NCI-H2227 (cell line): Measurements from ENCODE around the gene OR4N5.
"Not testable (repeated sequence)": the region's sequence is repeated elsewhere in the genome, so short reads cannot be mapped to it uniquely, and the experiment has no call there.

ENCODE experiments used
- DNase-seq: peaks from one replicate; lab custom pipeline; 2025; ENCODE audit not compliant: unreplicated experiment; lab: John Stamatoyannopoulos, UW

OR4N5 gene, protein sequence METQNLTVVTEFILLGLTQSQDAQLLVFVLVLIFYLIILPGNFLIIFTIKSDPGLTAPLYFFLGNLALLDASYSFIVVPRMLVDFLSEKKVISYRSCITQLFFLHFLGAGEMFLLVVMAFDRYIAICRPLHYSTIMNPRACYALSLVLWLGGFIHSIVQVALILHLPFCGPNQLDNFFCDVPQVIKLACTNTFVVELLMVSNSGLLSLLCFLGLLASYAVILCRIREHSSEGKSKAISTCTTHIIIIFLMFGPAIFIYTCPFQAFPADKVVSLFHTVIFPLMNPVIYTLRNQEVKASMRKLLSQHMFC

DNA sequence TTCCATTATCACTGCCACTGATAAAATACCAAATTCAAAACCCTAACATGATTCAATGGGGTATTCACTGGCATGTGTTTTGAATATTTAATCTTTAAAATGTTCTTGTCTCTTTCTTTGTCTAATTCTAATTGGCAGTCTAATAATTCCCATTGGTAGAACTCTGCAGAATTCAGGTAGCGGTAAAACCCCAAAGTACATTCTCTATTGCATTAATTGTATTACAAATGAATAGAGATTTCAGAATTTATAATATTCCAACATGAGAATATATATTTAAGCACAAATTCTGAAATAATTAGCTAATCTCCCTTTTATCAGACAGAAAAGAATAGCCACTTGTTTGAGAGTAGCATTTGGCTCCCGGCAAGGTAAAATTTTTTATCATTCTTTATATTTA is at the start of gene OR4N5:
TSS of gene OR4N5 (plus strand) at position 301 of the 400 bp plus-strand sequence. CDS start 4,916 bp downstream, outside the sequence.
- no peak for DNase-seq

DNA sequence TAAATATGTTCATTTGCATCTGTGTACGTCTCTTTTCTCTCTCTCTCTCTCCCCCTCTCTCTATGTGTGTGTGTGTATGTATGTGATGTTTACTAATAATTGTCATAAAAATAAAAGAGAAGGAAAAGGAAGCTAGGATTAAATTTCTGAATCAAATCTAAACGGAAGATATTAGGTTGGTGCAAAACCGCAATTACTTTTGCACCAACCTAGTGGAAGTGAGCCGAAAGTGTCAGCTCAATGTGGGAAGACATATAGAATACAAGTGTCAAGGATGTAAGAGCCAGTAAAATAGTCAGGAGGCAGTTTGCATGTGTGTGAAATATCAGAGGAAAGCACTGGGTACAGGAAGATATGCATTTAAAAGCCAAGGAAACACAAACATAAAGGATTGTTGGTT is 46.6 kb upstream of the OR4N5 start:
- DNase-seq, result no peak

DNA sequence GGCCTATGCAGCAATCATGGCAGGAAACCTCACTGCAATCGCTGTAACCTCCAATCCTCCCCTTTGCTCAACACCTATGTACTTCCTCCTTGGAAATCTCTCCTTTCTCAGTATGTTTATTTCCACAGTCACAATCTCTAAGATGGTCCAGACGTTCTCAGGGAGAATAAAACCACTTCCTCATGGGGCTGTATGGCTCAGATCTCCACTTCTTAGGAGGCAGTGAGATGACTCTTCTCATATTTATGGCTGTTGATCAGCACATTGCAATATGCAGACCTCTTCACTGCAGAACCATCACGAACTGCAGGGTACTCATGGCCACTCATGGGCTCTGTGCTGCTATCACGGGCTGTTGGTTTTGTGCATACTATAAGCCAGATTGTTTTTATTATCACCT is 45.2 kb upstream of the OR4N5 start:
- DNase-seq, result no peak

DNA sequence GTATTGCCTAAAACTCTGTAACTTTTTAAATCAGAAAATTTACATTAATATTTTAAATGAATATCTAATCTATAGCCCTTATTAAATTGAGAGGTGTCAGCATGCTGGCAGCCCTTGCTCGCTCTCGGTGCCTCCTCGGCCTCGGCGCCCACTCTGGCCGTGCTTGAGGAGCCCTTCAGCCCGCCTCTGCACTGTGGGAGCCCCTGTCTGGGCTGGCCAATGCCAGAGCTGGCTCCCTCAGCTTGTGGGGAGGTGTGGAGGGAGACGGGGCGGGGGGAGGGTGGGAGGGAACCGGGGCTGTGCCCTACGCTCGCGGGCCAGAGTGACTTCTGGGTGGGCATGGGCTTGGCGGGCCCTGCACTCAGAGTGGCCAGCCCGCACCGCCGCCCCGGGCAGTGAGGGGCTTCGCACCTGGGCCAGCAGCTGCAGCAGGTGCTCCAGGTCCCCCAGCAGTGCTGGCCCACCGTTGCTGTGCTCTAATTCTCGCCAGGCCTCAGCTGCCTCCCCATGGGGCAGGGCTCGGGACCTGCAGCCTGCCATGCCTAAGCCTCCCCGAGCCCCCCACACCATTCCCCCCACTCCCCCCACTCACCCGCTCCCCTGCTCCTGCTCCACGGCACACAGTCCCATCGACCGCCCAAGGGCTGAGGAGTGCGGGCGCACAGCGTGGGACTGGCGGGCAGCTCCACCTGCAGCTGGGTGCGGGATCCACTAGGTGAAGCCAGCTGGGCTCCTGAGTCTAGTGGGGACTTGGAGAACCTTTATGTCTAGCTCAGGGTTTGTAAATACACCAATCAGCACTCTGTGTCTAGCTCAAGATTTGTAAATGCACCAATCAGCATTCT is 39.5 kb upstream of the OR4N5 start:
- DNase-seq, result not testable (repeated sequence)

DNA sequence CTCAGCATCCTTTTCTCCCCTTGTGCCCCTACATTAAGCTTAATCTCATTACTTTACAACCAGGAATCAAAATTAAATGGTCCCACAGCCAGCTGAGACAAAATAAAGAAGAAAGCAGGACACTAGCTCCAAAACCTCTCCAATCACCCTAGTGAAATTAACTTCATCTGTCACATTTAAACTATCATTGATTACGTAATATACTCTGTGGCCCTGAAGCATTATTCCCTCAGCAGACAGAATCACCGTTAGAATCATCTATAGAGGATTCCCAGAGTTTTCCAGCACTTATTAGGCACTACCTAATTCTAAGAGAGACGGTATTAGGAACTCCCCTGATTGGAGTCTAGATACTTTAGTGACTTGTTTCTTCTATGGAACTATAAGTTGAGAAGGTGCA is 28.2 kb upstream of the OR4N5 start, which contains the start of gene OR4K17:
TSS of gene OR4K17 (plus strand) at position 302 of the 400 bp plus-strand sequence. CDS start 6,761 bp downstream, outside the sequence.
- DNase-seq, result no peak

DNA sequence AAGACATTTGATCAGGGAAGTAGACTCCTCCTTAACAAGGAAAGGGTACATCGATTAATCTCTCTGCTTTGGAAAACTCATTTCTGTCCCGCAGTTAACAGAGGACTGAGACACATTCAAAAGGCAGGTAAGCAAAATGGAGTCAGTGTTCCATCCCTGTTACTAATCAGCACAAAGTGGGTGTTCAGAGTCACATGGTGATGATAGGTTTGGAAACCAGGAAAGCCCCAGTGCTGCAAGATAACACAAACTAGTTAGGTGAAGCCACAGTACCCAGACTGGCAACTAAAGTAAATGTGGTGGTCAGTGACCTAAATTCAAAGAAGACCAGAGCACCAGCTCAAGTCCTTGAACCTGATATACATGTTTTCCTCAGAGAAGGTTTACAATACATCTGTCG is 26.3 kb upstream of the OR4N5 start:
- DNase-seq, result no peak

DNA sequence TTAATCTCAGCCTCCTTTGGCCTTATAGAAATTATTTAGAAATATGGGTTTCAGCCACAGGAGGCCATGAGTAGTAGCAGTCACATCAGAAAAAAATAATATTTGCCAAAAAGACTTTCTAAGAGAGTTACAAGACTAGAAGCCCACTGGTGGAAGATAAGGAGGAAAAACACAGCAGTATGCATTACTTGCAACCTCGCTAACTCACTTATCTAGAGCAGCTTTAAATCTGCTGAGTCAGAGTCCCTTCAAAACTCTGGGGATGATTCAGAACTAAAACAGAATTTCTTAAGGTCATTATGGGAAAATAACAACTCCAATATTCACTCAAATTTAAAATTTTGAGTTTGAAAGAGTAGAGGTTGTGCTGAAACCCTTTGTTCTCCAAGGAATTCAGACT is 21.9 kb upstream of the OR4N5 start:
- no peak for DNase-seq

DNA sequence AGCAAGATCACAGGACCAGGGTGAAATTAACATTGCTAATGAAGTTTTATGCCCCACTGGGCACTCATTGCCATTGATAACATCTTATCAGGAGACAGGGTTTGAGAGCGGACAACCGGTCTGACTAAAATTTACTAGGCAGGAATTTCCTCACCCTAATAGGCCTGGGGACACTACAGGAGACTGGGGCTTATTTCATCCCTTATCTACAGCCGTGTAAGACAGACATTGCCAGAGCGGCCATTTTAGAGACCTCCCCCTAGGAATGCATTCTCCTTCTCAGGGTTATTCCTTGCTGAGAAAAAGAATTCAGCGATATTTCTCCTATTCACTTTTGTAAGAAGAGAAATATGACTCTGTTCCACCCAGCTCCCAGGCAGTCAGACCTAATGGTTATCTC is 19.8 kb upstream of the OR4N5 start:
- DNase-seq, result no peak

DNA sequence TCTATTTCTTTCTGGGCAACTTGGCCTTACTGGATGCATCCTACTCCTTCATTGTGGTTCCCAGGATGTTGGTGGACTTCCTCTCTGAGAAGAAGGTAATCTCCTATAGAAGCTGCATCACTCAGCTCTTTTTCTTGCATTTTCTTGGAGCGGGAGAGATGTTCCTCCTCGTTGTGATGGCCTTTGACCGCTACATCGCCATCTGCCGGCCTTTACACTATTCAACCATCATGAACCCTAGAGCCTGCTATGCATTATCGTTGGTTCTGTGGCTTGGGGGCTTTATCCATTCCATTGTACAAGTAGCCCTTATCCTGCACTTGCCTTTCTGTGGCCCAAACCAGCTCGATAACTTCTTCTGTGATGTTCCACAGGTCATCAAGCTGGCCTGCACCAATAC is 5.3 kb downstream of the OR4N5 start:
- no peak for DNase-seq

DNA sequence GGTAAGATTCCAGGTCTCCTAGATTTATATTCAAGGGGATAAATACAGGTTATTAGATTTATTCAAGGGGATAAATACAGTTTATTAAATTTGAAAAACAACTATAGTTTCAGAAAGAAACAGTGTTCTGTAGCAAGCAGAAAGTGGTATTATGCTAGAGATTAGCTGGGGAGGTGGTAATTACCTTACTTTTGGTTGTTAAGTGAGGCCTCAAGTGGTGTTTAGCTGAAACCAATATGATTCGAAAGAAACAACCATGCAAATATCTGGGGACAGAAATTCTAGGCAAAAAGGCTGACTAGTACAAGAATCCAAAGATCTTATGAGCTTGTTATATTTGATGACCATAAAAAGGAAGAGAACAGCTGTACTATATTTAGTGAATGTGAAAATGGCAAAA is 6.2 kb downstream of the OR4N5 start:
- no peak for DNase-seq

DNA sequence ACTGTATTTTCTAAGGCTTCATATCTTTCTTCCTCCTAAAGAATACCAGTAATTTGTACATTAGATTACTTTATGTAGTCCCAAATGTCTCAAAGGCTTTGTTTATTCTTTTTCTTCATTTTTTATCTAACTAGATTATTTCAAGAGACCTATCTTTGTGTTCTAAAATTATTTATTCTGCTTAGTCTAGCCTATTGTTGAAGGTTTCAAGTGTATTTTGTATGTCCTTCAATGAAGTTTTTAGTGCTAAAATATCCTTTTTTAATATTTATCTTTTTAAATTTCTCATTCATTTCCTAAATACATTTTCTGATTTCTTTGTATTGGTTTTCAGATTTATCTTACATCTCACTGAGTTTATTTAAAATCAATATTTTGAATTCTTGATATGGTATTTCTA is 25.8 kb downstream of the OR4N5 start:
- no peak for DNase-seq

DNA sequence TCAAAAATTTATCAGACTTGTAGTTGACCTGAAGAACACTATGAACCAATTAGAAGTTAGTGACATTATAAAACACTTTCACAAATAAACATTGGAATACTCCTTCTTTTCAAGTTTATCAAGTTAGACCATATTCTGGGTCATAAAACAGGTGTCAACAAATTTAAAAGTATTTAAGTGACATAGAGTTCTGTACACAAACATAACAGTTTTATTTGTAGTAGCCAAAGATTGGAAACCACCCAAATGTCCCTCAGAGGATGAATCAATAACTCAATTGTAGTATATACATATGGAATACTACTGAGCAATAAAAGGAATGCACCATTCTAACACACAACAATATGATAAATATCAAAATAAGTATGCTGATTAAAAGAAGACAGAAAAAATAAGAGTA is 28.5 kb downstream of the OR4N5 start:
- DNase-seq, result no peak

DNA sequence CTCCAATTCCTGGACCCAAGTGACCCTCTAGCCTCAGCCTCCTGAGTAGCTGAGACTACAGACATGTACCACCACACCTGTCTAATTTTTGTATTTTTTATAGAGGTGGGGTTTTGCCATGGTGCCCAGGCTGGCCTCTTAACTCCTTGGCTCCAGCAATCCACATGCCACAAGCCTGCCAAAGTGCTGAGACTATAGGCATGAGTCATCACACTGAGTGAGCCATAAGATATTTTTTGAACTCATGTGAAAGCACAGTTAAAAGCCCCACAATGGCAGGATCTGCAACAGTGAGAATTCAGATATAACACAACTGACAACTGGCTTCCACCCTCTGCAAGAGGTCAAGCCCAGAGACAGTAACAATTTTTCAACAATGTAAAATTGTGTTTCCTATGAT is 31.2 kb downstream of the OR4N5 start:
- DNase-seq, result not testable (repeated sequence)

DNA sequence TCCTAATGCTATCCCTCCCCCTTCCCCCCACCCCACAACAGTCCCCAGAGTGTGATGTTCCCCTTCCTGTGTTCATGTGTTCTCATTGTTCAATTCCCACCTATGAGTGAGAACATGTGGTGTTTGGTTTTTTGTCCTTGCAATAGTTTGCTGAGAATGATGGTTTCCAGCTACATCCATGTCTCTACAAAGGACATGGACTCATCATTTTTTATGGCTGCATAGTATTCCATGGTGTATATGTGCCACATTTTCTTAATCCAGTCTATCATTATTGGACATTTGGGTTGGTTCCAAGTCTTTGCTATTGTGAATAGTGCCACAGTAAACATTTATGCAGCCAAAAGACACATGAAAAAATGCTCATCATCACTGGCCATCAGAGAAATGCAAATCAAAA is 35.6 kb downstream of the OR4N5 start:
- not testable (repeated sequence) for DNase-seq

DNA sequence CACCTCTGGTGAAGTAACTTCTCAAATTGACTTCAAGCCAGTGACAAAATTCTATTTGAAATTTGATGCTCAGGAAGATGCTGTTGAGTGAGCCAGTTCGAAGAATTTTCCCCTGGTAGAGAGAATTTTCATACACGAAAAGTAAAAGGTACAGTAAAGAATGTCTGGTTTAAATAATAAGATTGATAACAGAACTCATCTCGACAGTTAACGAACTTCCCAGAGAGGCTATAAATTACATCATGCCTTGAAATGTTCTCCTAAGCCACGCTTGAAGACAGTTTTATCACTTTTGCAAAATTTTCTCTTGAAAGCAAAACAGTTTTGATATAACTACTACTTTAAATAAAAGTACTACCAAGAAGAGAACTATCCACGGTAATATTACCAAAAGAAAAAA is 37.7 kb downstream of the OR4N5 start:
- no peak for DNase-seq

DNA sequence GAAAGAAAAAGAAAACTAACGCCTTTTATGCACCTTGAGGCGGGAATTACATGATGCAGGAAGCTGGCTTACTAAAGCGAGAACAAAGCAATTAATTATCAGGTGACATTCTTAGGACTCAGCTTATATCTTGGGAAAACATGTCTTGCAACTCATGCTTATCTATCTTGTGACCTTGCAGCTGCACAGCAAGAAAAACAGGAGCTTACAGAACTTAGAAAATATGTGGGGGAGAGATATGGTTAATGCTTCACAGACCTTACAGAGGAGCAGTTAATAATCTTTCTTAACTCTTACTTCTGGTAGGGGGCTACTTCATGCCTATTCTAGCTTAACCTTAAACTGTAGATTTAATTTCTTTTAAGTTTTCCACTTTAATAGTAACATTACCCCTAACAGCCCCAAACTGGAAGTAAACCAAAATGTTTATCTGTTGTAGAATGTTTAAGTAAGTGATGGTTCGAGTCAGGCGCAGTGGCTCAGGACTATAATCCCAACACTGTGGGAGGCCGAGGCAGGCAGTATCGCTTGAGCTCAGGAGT is 38.9 kb downstream of the OR4N5 start:
- no peak for DNase-seq

DNA sequence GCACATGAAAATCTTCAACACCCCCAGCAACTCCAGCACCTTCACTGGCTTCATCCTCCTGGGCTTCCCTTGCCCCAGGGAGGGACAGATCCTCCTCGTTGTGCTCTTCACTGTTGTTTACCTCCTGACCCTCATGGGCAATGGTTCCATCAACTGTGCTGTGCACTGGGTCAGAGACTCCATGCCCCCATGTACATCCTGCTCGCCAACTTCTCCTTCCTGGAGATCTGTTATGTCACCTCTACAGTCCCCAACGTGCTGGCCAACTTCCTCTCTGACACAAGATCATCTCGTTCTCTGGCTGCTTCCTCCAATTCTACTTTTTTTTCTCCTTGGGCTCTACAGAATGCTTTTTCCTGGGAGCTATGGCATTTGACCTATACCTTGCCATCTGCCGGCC is 40.6 kb downstream of the OR4N5 start:
- DNase-seq, result no peak

DNA sequence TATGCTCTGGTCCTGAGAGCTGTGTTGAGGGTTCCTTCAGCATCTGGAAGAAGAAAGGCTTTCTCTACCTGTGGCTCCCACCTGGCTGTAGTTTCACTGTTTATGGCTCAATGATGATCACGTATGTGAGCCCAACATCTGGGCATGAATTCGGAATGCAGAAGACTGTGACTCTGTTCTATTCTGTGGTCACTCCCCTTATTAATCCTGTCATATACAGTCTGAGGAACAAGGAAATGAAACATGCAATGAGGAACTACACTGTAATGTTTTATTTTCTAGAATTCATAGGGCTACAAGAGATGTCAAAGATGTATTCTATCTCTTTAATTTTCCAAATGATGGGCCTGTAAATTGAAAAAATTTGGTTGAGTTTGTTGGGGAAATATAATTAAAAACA is 41.3 kb downstream of the OR4N5 start:
- DNase-seq, result no peak

DNA sequence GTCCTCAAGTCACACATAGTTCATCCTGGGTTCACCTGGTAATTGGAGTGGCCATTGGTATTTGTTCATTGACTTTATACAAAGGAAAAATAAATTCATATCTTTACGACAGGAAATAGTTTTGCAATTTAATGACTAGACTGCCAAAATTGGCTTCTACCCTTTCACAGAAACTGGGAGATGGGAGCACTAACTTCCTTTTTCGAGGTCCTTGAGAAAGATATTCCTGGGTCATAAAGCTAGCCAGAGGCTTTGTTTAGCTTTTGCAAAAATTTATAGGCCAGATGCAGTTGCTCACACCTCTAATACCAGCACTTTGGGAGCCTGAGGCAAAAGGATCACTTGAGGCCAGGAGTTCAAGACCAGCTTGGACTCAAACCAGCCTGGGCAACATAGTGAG is 41.9 kb downstream of the OR4N5 start:
- DNase-seq, result no peak

DNA sequence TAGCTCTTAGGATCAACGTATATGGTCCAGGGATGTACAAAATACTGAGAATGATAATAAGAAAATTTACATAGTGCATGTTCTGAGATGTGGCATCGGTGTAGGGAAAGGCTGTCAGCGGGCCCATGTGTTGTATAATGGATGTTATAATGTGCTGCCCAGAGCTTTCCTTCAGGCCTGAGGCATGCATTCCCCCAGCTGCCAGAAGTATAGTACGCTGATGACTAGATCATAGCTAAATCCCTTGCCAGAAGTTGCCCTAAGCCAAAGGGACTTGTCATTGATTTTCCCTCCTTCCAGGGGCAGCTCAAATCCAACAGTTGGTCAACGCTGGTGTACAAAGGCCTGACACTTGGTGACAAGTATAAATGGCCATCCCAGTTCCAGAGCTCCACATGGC is 45.6 kb downstream of the OR4N5 start:
- DNase-seq, result no peak

DNA sequence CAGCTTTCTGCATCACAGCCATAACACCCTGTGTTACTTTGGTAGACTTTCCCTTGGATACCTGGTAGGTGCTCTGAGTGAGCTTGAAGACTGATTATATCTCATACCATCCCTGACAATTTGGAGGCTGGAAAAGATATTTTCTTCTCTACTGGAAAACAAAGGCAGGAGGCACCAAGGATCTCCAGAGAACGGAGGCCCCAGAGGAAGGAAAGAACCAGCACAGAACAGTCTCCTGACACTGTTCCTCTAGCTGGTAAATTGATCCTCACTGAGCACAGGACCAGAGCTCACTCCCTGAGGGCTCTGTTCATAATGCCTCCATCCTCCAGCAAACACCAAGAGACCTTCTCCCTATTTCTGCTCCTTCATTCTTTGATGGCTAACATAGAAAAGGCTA is 52.0 kb downstream of the OR4N5 start, which contains the start of gene OR11G2:
TSS of gene OR11G2 (plus strand) at position 301 of the 400 bp plus-strand sequence. CDS start 6,542 bp downstream, outside the sequence.
- no peak for DNase-seq

DNA sequence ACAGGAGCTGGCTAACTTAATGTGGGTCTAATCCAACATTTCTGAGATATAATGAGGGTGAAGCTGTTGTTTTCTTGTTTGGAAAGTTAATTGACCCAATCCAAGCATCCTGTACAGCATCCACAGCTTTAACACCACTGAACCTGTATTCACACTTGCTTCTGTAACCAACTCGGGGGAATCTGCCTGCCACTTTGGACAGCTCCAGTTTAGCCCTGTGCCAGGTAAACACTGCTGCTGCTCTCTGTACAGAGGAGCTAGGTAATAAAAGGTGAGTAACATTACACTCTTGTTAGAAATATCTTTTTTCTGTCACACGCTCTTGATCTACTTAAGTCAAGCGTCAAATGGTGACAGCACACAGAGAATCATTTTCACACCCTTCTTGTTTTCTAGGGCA is 52.8 kb downstream of the OR4N5 start:
- DNase-seq, result no peak
